ENCODE results near the gene EREG. TPM values are rescaled to one million over a fixed set of nuclear protein-coding genes. Genes with fewer than 3 reads are reported as not detected.
A peak's percentile ranks its signal among the peaks of the same experiment; 100 is the strongest.

EREG gene
- total and polyA plus RNA-seq, 9 of the 15 experiments (the other 6 are each of a cell fraction or from before 2014, with no cell fraction given) = 0.97 to 7.3 (median 2.5) TPM

- ATAC-seq = no peak
- 34% methylated on average over 5 of the region's 5 CpGs for WGBS (ENCODE audit: insufficient coverage, low coverage, missing lambda C conversion rate)
- Histone ChIP-seq H3K27me3 (ENCODE audit: control insufficient read depth in 2 of 2, insufficient read depth in 2 of 2, low read length in 2 of 2) (no peaks in the 10 kb centered on the region), H3K79me2 (ENCODE audit: control insufficient read depth, insufficient read depth, low read length) (peaks cover 2% of the 10 kb centered on the region; the same call in 1 of the 3 replicates), H3K9ac (ENCODE audit: insufficient read depth in 1 of 2, low read depth in 2 of 2, low read length in 2 of 2) (no peak overlapping the region), H3K9me3 (replicated peaks; ENCODE audit: control insufficient read depth, insufficient read depth, low read depth, low read length) (no peaks in the 10 kb centered on the region), H2AFZ (ENCODE audit: low read depth, low read length) (peak overlapping the region; percentile 78), H3K4me3 (no peak overlapping the region), H3K36me3 (ENCODE audit: control insufficient read depth, insufficient read depth, low read length) (no peaks in the 10 kb centered on the region), H3K4me1 (replicated peaks in 1 of 2; ENCODE audit: control insufficient read depth in 2 of 2, insufficient read depth in 2 of 2, low read length in 2 of 2) (peaks cover 9 to 17% of the 10 kb centered on the region in 2 experiments), H3K4me2 (ENCODE audit: insufficient read depth, low read length) (no peak overlapping the region), H3K27ac (ENCODE audit: extremely low read depth, low read depth, low read length) (no peak overlapping the region), H4K20me1 (replicated peaks; ENCODE audit: control insufficient read depth, insufficient read depth, low read length) (no peaks in the 10 kb centered on the region), H3K9me1 (ENCODE audit: control insufficient read depth, insufficient read depth, low read length) (no peaks in the 10 kb centered on the region)
- no peak for FAIRE-seq
- in situ Hi-C loops (cut with MboI) = no loop called here
- no TSS peak for BruUV-seq (replicated peaks)
- intact Hi-C loops (cut with micrococcal nuclease) = loop anchor here (10.0 kb wide), 1 partner anchor 621 kb away; no protein-coding TSS in a partner anchor
- POLR2A ChIA-PET = interaction anchor here (0.6 kb wide), 2 partner anchors 33 to 259 kb away, joined by 3 read pairs; no protein-coding TSS in a partner anchor
- CTCF ChIA-PET (ENCODE audit: low intra/inter-chr PET ratio) = no interaction called here
- DNase-seq (ENCODE audit: extremely low read depth in 1 of 4, low spot score in 3 of 4) = no peak
- peak; percentile 44 for TF ChIP-seq NFIC (IDR thresholded peaks at IDR 0.05)
- TF ChIP-seq NFE2 (IDR thresholded peaks at IDR 0.05; ENCODE audit: low read depth) = no peak
Measured at GRCh38 chr4:74335341-74336021, 29.5 kb upstream of the EREG start.

GRCh38 chr4:74338792-74339333 is 26.1 kb upstream of the EREG start:
- Histone ChIP-seq H3K4me2 (ENCODE audit: insufficient read depth, low read length) (no peak overlapping the region), H3K36me3 (ENCODE audit: control insufficient read depth, insufficient read depth, low read length) (no peaks in the 10 kb centered on the region), H4K20me1 (replicated peaks; ENCODE audit: control insufficient read depth, insufficient read depth, low read length) (no peaks in the 10 kb centered on the region), H3K27ac (ENCODE audit: extremely low read depth, low read depth, low read length) (no peak overlapping the region), H3K9me1 (ENCODE audit: control insufficient read depth, insufficient read depth, low read length) (no peaks in the 10 kb centered on the region), H3K9me3 (replicated peaks; ENCODE audit: control insufficient read depth, insufficient read depth, low read depth, low read length) (peaks cover 2% of the 10 kb centered on the region), H3K4me1 (replicated peaks in 1 of 2; ENCODE audit: control insufficient read depth in 2 of 2, insufficient read depth in 2 of 2, low read length in 2 of 2) (peaks cover 2 to 6% of the 10 kb centered on the region in 2 experiments; a peak in 4 of 5 replicates), H3K79me2 (ENCODE audit: control insufficient read depth, insufficient read depth, low read length) (no peaks in the 10 kb centered on the region), H3K4me3 (no peak overlapping the region), H3K9ac (ENCODE audit: insufficient read depth in 1 of 2, low read depth in 2 of 2, low read length in 2 of 2) (no peak overlapping the region), H3K27me3 (ENCODE audit: control insufficient read depth in 2 of 2, insufficient read depth in 2 of 2, low read length in 2 of 2) (no peaks in the 10 kb centered on the region), H2AFZ (ENCODE audit: low read depth, low read length) (no peak overlapping the region)
- TF ChIP-seq IRF1 (CRISPR knock-in tag; IDR thresholded peaks at IDR 0.05; ENCODE audit: borderline replicate concordance) = no peak
- TF ChIP-seq MITF (IDR thresholded peaks at IDR 0.05) = no peak
- TF ChIP-seq THRB (CRISPR knock-in tag; conservative IDR thresholded peaks at IDR 0.05) = no peak
- no peak for TF ChIP-seq PHF8 (IDR thresholded peaks at IDR 0.05; ENCODE audit: borderline replicate concordance, low read length)
- TF ChIP-seq HNRNPH1 (optimal IDR thresholded peaks at IDR 0.05; ENCODE audit: low read depth, low read length) = peak; percentile 40
- peak; percentile 86 for TF ChIP-seq CEBPB (tag; IDR thresholded peaks at IDR 0.05)
- no peak for TF ChIP-seq CEBPG (CRISPR knock-in tag; IDR thresholded peaks at IDR 0.05)
- TF ChIP-seq CEBPG (tag; conservative IDR thresholded peaks at IDR 0.05 in 1 of 2, IDR thresholded peaks at IDR 0.05 in 1 of 2) = peak; percentile 42 to 53; a peak in 1 of 4 replicates
- no peak for FAIRE-seq
- intact Hi-C loops (cut with micrococcal nuclease) = loop anchor here (10.0 kb wide), 1 partner anchor 624 kb away; no protein-coding TSS in a partner anchor
- CTCF ChIA-PET (ENCODE audit: low intra/inter-chr PET ratio) = no interaction called here
- no TSS peak for BruUV-seq (replicated peaks)
- DNase-seq (ENCODE audit: extremely low read depth in 1 of 4, low spot score in 3 of 4) = no peak
- POLR2A ChIA-PET = no interaction called here
- no peak for ATAC-seq
- 65% methylated on average over 4 of the region's 4 CpGs for WGBS (ENCODE audit: insufficient coverage, low coverage, missing lambda C conversion rate)
- in situ Hi-C loops (cut with MboI) = no loop called here

All from K562 (cell line).